ENCODE measurements around the gene APEH.
"Not testable (repeated sequence)": the region's sequence is repeated elsewhere in the genome, so short reads cannot be mapped to it uniquely, and the experiment has no call there.

GRCh38 chr3:49687424-49687795 is 13.3 kb downstream of the APEH start:
- not testable (repeated sequence) for TF ChIP-seq RAD21 (conservative IDR thresholded peaks at IDR 0.05 in 1 of 2, IDR thresholded peaks at IDR 0.05 in 1 of 2); ELK1 (IDR thresholded peaks at IDR 0.05; ENCODE audit: low read depth, low read length); RFX5 (IDR thresholded peaks at IDR 0.05); MAX (IDR thresholded peaks at IDR 0.05); RCOR1 (IDR thresholded peaks at IDR 0.05; ENCODE audit: low read depth, low read length); POLR2A (IDR thresholded peaks at IDR 0.05; ENCODE audit: low read length); CTCF (IDR thresholded peaks at IDR 0.05); MAFK (IDR thresholded peaks at IDR 0.05; ENCODE audit: partially characterized antibody); USF2 (IDR thresholded peaks at IDR 0.05); FOSL2 (IDR thresholded peaks at IDR 0.05); FOSL2 (CRISPR knock-in tag; IDR thresholded peaks at IDR 0.05); GATA3 (IDR thresholded peaks at IDR 0.05; ENCODE audit: borderline replicate concordance); FOSB (CRISPR knock-in tag; IDR thresholded peaks at IDR 0.05); EP300 (IDR thresholded peaks at IDR 0.05); CHD2 (IDR thresholded peaks at IDR 0.05; ENCODE audit: low read length, partially characterized antibody)

All from A549 (cell line).